ENCODE results near the gene GNPAT. TPM values are rescaled to one million over a fixed set of nuclear protein-coding genes. Genes with fewer than 3 reads are reported as not detected.

The GNPAT gene
- total RNA-seq, 1 experiment from 2014 or later: 40.5 TPM

GRCh38 chr1:231232870-231233734 is 7.9 kb upstream of the GNPAT start:
- H3K79me2 ChIP-seq (ENCODE audit: low read length): no peaks in the 10 kb centered on the region
- peaks cover 14% of the 10 kb centered on the region; the same call in 1 of the 2 replicates for H3K36me3 ChIP-seq (ENCODE audit: low read depth, low read length)
- no peak overlapping the region for H3K4me3 ChIP-seq (ENCODE audit: low read length)
- no peak overlapping the region for H2AFZ ChIP-seq (ENCODE audit: low read length)
- intact Hi-C loops (cut with micrococcal nuclease): no loop called here
- H3K9me3 ChIP-seq (ENCODE audit: low read length): no peaks in the 10 kb centered on the region
- no TSS peak for BruUV-seq (replicated peaks)
- no peak for DNase-seq
- no peaks in the 10 kb centered on the region for H3K27me3 ChIP-seq (ENCODE audit: low read length)
- no peaks in the 10 kb centered on the region for H3K4me1 ChIP-seq (ENCODE audit: insufficient read depth, low read length)
- H3K9ac ChIP-seq (ENCODE audit: low read length): no peak overlapping the region
- no peaks in the 10 kb centered on the region for H4K20me1 ChIP-seq (ENCODE audit: low read length)
- no peak for ATAC-seq
- no peak overlapping the region for H3K4me2 ChIP-seq (ENCODE audit: low read length)
- H3K9me2 ChIP-seq (replicated peaks; ENCODE audit: low read length): no peaks in the 10 kb centered on the region
- no peak for TF ChIP-seq CTCF (conservative IDR thresholded peaks at IDR 0.05; ENCODE audit: low read depth, low read length)
- TF ChIP-seq EZH2phosphoT487 (IDR thresholded peaks at IDR 0.05; ENCODE audit: borderline replicate concordance, low read length): no peak
- TF ChIP-seq EZH2 (IDR thresholded peaks at IDR 0.05; ENCODE audit: low read length, unreplicated experiment): no peak
- H3F3A ChIP-seq (ENCODE audit: low read length, unreplicated experiment): no peaks in the 10 kb centered on the region
- ChIA-PET CTCF (no interaction called here), POLR2A (ENCODE audit: unreplicated experiment) (no interaction called here)
- H3K27ac ChIP-seq (ENCODE audit: low read length): no peak overlapping the region

GRCh38 chr1:231233735-231234417 is 7.1 kb upstream of the GNPAT start:
- TF ChIP-seq CTCF (conservative IDR thresholded peaks at IDR 0.05; ENCODE audit: low read depth, low read length): no peak
- no peak for TF ChIP-seq EZH2phosphoT487 (IDR thresholded peaks at IDR 0.05; ENCODE audit: borderline replicate concordance, low read length)
- TF ChIP-seq EZH2 (IDR thresholded peaks at IDR 0.05; ENCODE audit: low read length, unreplicated experiment): no peak
- Histone ChIP-seq H3K4me1 (ENCODE audit: insufficient read depth, low read length) (no peaks in the 10 kb centered on the region), H3K9me2 (replicated peaks; ENCODE audit: low read length) (no peaks in the 10 kb centered on the region), H3K4me3 (ENCODE audit: low read length) (no peak overlapping the region), H3K9ac (ENCODE audit: low read length) (no peak overlapping the region), H3F3A (ENCODE audit: low read length, unreplicated experiment) (no peaks in the 10 kb centered on the region), H4K20me1 (ENCODE audit: low read length) (no peaks in the 10 kb centered on the region), H3K9me3 (ENCODE audit: low read length) (no peaks in the 10 kb centered on the region), H3K79me2 (ENCODE audit: low read length) (no peaks in the 10 kb centered on the region), H3K4me2 (ENCODE audit: low read length) (no peak overlapping the region), H3K27me3 (ENCODE audit: low read length) (no peaks in the 10 kb centered on the region), H2AFZ (ENCODE audit: low read length) (no peak overlapping the region), H3K36me3 (ENCODE audit: low read depth, low read length) (peaks cover 18% of the 10 kb centered on the region; the same call in 1 of the 2 replicates), H3K27ac (ENCODE audit: low read length) (no peak overlapping the region)
- no peak for ATAC-seq
- DNase-seq: no peak
- no TSS peak for BruUV-seq (replicated peaks)
- POLR2A ChIA-PET (ENCODE audit: unreplicated experiment): interaction anchor here (0.5 kb wide), 1 partner anchor 370 kb away, joined by 17 read pairs; no protein-coding TSS in a partner anchor
- intact Hi-C loops (cut with micrococcal nuclease): no loop called here
- CTCF ChIA-PET: no interaction called here
